Keratinocyte (primary cell): ENCODE results near the gene TTC36.

Experiments
- CTCF ChIP-seq, 3 experiments: IDR thresholded peaks in 1 of 3; conservative IDR thresholded peaks in 1 of 3; optimal IDR thresholded peaks in 1 of 3; 2 replicates in 2 of 3; 3 replicates in 1 of 3; pipeline versions ENCODE3 to v1.5.1; 2011; ENCODE audit warnings: low read length in 3 of 3, mild to moderate bottlenecking in 3 of 3, moderate library complexity in 2 of 3, control low read depth in 1 of 3, inconsistent platforms in 1 of 3; ENCODE audit not compliant: insufficient read depth in 2 of 3; ENCODE audit errors: extremely low read depth in 1 of 3
- EZH2 ChIP-seq: IDR thresholded peaks from one replicate; pipeline ENCODE4 v1.6.1; 2012; ENCODE audit warnings: inconsistent platforms, mild to moderate bottlenecking, low read length, moderate library complexity

GRCh38 chr11:118531597-118532084 is 4.4 kb downstream of the TTC36 start:
- TF ChIP-seq EZH2 = no peak
- TF ChIP-seq CTCF (optimal IDR thresholded peaks at IDR 0.05 in 1 of 3, IDR thresholded peaks at IDR 0.05 in 1 of 3, conservative IDR thresholded peaks at IDR 0.05 in 1 of 3; ENCODE audit: extremely low read depth in 1 of 3, insufficient read depth in 2 of 3, low read length in 3 of 3) = no peak
